Germinal center (tissue), 1 donor: ENCODE results near the gene FBXO9.

Source experiments
- DNase-seq: peaks from one replicate; pipeline ENCODE4 v3.0.0; 2012; ENCODE audit warnings: mixed read lengths, low spot score

FBXO9 gene

GRCh38 chr6:53136000-53136609 is 70.9 kb downstream of the FBXO9 start:
- no peak for DNase-seq

GRCh38 chr6:53139841-53140413 is 74.7 kb downstream of the FBXO9 start:
- DNase-seq: no peak

GRCh38 chr6:53142810-53143209 is 77.6 kb downstream of the FBXO9 start:
- DNase-seq: no peak

- no peak for DNase-seq
Measured at GRCh38 chr6:53143710-53144109, 78.5 kb downstream of the FBXO9 start.

GRCh38 chr6:53144802-53145201 is 79.6 kb downstream of the FBXO9 start:
- no peak for DNase-seq

GRCh38 chr6:53148684-53149083 is 83.5 kb downstream of the FBXO9 start, which contains the start of gene GCM1:
GCM1 (minus strand) TSS chr6:53148841; CDS start chr6:53145632, 3,209 bp downstream.
- no peak for DNase-seq
